ENCODE measurements around the gene TRMT2A. TPM values are rescaled to one million over a fixed set of nuclear protein-coding genes. Genes with fewer than 3 reads are reported as not detected.

TRMT2A gene
- total RNA-seq, 1 donor from 2014 or later: 161 TPM

DNA sequence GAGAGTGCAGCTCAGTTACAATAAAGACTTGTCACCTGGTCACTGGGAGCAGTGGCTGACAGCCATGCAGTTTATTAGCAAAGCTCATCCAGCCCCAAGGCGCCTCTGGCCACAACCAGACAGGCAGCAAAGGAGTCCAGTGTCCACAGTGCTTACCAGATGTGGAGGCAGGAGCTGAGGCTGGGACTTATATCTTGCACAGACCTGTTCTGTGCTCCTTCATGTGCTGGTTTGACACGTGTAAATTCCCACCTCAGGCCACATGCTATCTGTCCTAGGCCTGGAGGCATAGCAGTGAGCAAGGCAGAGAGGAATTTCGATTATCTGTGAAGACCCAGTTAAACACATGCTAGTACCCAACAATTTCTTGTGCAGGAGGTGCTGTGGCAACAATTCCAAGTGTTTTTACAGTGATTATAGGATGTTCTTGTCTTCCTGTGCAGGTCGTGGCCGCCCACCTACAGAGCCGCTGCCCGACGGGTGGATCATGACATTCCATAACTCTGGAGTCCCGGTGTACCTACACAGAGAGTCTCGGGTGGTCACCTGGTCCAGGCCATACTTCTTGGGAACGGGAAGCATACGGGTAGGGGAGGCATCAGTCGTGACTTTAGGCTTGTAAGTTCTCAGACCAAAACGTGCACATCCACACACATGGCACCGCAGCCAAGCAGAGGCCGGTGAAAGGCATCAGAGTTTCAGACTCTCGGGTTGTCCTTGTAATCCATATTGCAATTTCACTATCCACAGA is 27.6 kb downstream of the TRMT2A start:
- intact Hi-C loops (cut with DNase I): no loop called here
- no peaks in the 10 kb centered on the region for H3K9me3 ChIP-seq
- no peak for DNase-seq (ENCODE audit: low spot score in 2 of 2)
- TF ChIP-seq, protein P1, sequence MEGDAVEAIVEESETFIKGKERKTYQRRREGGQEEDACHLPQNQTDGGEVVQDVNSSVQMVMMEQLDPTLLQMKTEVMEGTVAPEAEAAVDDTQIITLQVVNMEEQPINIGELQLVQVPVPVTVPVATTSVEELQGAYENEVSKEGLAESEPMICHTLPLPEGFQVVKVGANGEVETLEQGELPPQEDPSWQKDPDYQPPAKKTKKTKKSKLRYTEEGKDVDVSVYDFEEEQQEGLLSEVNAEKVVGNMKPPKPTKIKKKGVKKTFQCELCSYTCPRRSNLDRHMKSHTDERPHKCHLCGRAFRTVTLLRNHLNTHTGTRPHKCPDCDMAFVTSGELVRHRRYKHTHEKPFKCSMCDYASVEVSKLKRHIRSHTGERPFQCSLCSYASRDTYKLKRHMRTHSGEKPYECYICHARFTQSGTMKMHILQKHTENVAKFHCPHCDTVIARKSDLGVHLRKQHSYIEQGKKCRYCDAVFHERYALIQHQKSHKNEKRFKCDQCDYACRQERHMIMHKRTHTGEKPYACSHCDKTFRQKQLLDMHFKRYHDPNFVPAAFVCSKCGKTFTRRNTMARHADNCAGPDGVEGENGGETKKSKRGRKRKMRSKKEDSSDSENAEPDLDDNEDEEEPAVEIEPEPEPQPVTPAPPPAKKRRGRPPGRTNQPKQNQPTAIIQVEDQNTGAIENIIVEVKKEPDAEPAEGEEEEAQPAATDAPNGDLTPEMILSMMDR (IDR thresholded peaks at IDR 0.05): no peak
- no peaks in the 10 kb centered on the region for H3K27me3 ChIP-seq
- H3K4me1 ChIP-seq: peaks cover 0 to 5% of the 10 kb centered on the region in 2 donors
- H3K4me3 ChIP-seq: no peak overlapping the region
- peaks cover 76 to 88% of the 10 kb centered on the region in 2 donors for H3K36me3 ChIP-seq
- no peak overlapping the region for H3K27ac ChIP-seq

DNA sequence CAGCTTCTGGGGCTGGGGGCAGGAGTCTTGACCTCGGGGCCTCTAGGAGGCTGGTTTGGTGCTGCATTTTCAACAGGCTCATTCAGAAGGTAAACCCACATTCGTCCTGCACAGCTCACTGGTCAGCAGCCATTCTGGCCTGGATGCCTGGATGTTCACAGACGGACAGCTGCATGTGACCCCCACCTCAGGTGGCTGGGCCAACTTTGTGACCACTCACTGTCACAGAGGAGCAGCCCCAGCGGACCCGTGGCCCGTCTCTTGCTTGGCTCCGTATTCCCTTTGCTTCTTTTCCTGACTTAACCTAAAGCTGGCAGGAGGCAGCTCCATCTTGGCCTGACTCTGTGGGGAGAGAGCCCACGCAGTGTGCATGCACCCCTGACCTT is 28.8 kb downstream of the TRMT2A start:
- H3K27ac ChIP-seq: no peak overlapping the region
- no peak overlapping the region for H3K4me3 ChIP-seq
- intact Hi-C loops (cut with DNase I): no loop called here
- no peaks in the 10 kb centered on the region for H3K9me3 ChIP-seq
- H3K4me1 ChIP-seq: peaks cover 0 to 8% of the 10 kb centered on the region in 2 donors
- no peak for DNase-seq (ENCODE audit: low spot score in 2 of 2)
- no peaks in the 10 kb centered on the region for H3K27me3 ChIP-seq
- TF ChIP-seq, protein P1 (IDR thresholded peaks at IDR 0.05): no peak
- peaks cover 72 to 76% of the 10 kb centered on the region in 2 donors for H3K36me3 ChIP-seq

DNA sequence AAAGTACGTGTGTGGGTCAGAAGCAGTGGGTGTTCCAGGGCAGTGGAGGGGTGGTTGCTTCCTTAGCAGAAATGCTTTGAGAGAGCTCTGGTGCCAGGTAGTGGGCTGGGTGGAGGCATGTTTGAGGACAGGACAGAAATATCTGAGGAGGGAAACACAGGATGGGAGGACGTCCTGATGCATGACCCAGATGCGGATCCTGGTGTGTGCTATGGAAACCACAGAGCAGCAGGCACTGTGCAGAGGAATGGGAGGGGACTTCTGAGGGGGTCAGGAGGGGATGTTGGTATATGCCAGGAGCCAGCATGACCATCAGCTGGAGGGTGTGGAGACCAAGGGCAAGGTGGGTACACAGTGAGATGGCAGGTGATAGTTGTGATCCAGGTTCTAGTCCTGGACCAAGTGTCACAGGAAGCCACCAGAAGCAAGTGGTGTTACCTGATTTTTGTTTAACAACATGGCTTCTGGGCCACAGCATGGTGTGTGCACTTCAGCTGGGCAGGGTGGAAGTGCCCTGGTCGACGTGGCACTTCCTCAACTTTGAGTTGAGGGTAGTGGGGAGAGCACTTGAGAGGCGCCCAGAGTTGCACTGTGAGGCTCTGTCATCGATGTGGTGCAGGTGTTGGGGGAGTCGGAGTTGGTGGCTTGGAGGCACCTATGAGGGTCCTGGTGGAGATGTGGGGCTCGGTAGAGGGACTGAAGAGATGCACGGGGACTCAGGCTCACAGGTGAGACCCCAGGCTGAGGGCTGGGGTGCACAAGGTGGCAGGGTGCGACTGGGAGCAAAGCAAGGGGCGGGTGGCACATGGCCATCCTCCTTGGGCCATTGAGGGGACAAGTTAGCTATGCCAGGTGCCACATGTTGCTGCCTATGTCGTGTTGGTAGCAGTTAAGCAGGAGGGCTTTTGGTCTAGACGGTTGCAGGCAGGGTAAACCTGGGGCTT is 29.4 kb downstream of the TRMT2A start:
- Histone ChIP-seq H3K4me3 (no peak overlapping the region), H3K27me3 (no peaks in the 10 kb centered on the region), H3K4me1 (peaks cover 4 to 13% of the 10 kb centered on the region in 2 donors), H3K27ac (no peak overlapping the region), H3K36me3 (peaks cover 69 to 70% of the 10 kb centered on the region in 2 donors), H3K9me3 (no peaks in the 10 kb centered on the region)
- DNase-seq (ENCODE audit: low spot score in 2 of 2): no peak
- intact Hi-C loops (cut with DNase I): no loop called here
- TF ChIP-seq, protein P1 (IDR thresholded peaks at IDR 0.05): no peak

DNA sequence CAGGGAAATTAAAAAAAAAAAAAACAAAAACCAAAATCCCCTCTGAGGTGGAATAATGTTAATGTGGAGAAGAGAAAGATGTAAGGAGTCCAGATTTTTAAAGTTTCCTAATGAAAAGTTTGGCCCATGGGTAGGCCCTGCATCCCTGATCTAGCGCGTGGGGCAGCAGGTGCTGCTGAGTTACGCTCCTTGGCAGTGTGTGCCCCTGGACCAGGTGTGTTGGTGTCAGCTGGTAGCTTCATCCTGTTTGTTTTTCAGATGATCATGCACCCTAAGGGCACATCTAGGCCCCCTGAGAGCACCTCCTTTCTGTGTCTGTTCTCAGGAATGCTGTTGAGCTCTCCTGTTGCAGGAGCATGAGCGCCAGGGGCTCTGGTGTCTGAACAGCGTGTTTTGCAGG is 30.3 kb downstream of the TRMT2A start:
- intact Hi-C loops (cut with DNase I): no loop called here

DNA sequence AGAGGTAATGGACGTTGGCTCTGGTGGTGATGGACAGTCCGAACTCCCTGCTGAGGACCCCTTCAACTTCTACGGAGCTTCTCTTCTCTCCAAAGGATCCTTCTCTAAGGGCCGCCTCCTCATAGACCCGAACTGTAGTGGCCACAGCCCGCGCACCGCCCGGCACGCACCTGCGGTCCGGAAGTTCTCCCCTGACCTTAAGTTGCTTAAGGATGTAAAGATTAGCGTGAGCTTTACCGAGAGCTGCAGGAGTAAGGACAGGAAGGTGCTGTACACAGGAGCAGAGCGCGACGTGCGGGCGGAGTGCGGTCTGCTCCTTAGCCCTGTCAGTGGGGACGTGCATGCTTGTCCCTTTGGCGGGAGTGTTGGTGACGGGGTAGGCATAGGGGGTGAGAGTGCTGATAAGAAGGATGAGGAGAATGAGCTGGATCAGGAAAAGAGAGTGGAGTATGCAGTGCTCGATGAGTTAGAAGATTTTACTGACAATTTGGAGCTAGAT is 30.9 kb downstream of the TRMT2A start:
- peaks cover 55 to 56% of the 10 kb centered on the region in 2 donors for H3K36me3 ChIP-seq
- H3K27me3 ChIP-seq: no peaks in the 10 kb centered on the region
- intact Hi-C loops (cut with DNase I): no loop called here

More for the DNA sequence above, 30.3 kb downstream of the TRMT2A start:
- Histone ChIP-seq H3K4me3 (no peak overlapping the region), H3K4me1 (peaks cover 4 to 17% of the 10 kb centered on the region in 2 donors), H3K36me3 (peaks cover 62% of the 10 kb centered on the region in 2 donors), H3K27ac (no peak overlapping the region), H3K9me3 (no peaks in the 10 kb centered on the region), H3K27me3 (no peaks in the 10 kb centered on the region)
- DNase-seq (ENCODE audit: low spot score in 2 of 2): no peak
- TF ChIP-seq, protein P1 (IDR thresholded peaks at IDR 0.05): no peak

More for the DNA sequence above, 30.9 kb downstream of the TRMT2A start:
- Histone ChIP-seq H3K27ac (no peak overlapping the region), H3K9me3 (no peaks in the 10 kb centered on the region), H3K4me3 (no peak overlapping the region), H3K4me1 (peaks cover 10 to 22% of the 10 kb centered on the region in 2 donors)
- TF ChIP-seq, protein P1 (IDR thresholded peaks at IDR 0.05): no peak
- DNase-seq (ENCODE audit: low spot score in 2 of 2): no peak

Data from ascending aorta (tissue), 2 donors.